AG09319 (cell line): ENCODE results near the gene DDR2.
"Not testable (repeated sequence)": the region's sequence is repeated elsewhere in the genome, so short reads cannot be mapped to it uniquely, and the experiment has no call there.

Experiments
- DNase-seq: peaks from one replicate; pipeline ENCODE4 v3.0.0-alpha.2; 2010; ENCODE audit warnings: low read depth; ENCODE audit errors: extremely low read depth
- TF ChIP-seq, protein P1 (sequence below): IDR thresholded peaks from 2 replicates; pipeline ENCODE4 v1.5.1; 2011; ENCODE audit warnings: low read depth, mild to moderate bottlenecking, inconsistent platforms, low read length, moderate library complexity

DDR2 gene

DNA sequence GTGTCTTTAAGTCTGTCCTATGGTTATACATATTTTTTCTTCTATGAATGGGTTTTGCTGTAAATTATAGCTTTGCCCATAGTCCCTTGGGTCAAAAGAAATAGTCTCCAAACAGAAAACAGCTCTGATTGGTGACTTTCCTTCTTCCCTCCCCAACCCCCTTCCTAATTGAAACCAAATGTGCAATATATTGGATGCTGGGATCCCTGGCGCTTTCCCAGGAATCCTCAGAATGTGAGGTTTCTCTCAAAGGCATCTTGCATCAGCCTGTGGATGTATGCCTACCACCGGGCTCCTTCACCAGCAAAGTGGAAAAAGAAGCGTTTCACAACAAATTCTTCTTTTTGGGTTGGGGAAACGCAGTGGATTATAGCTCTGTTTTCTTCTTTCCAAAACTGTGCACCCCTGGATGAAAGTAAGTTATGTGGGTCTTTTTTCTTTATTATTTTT, at the start of gene DDR2:
DDR2 (plus strand) TSS at position 248 of the 450 bp plus-strand sequence. CDS start 86,600 bp downstream, outside the sequence.
- DNase-seq, result peak; percentile 95
- TF ChIP-seq, protein P1, sequence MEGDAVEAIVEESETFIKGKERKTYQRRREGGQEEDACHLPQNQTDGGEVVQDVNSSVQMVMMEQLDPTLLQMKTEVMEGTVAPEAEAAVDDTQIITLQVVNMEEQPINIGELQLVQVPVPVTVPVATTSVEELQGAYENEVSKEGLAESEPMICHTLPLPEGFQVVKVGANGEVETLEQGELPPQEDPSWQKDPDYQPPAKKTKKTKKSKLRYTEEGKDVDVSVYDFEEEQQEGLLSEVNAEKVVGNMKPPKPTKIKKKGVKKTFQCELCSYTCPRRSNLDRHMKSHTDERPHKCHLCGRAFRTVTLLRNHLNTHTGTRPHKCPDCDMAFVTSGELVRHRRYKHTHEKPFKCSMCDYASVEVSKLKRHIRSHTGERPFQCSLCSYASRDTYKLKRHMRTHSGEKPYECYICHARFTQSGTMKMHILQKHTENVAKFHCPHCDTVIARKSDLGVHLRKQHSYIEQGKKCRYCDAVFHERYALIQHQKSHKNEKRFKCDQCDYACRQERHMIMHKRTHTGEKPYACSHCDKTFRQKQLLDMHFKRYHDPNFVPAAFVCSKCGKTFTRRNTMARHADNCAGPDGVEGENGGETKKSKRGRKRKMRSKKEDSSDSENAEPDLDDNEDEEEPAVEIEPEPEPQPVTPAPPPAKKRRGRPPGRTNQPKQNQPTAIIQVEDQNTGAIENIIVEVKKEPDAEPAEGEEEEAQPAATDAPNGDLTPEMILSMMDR, result no peak

DNA sequence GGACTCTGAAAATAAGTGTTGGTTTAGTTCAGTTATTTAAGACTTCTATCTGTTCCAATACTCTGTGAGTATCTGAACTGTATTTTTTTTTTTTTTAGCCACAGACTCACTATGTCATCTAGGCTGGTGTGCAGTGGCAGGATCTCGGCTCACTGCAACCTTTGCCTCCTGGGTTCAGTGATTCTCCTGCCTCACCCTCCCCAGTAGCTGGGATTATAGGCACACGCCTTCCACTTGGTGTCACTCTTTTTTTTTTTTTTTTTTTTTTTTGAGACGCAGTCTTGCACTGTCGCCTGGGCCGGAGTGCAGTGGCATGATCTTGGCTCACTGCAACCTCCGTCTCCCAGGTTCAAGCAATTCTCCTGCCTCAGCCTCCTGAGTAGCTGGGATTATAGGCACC, 49.4 kb upstream of the DDR2 start:
- not testable (repeated sequence) for DNase-seq

DNA sequence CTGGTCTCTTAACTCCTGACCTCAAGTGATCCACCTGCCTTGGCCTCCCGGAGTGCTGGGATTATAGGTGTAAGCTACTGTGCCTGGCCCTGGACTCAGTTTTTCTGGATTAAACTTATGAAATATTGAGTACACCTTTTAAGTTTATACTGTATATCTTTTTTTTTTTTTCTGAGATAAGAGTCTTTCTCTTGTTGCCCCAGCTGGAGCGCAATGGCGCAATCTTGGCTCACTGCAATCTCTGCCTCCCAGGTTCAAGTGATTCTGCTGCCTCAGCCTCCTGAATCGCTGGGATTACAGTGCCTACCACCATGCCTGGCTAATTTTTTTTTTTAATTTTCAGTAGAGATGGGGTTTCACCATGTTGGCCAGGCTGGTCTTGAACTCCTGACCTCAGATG, 47.2 kb upstream of the DDR2 start:
- not testable (repeated sequence) for DNase-seq

DNA sequence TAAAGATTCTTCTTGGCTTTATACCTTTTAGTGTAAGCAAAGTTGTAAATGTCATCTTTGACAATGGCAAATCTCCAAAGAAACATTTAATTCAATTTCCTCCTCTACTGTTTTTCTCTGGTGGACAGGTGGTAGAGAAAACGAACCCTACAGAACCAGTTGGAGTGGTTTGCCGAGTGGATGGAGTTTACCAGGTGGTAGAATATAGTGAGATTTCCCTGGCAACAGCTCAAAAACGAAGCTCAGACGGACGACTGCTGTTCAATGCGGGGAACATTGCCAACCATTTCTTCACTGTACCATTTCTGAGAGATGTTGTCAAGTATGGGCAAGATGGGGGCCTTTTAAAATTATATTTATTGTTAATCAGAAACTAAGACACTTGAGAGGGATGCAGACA, 44.9 kb upstream of the DDR2 start:
- no peak for DNase-seq

DNA sequence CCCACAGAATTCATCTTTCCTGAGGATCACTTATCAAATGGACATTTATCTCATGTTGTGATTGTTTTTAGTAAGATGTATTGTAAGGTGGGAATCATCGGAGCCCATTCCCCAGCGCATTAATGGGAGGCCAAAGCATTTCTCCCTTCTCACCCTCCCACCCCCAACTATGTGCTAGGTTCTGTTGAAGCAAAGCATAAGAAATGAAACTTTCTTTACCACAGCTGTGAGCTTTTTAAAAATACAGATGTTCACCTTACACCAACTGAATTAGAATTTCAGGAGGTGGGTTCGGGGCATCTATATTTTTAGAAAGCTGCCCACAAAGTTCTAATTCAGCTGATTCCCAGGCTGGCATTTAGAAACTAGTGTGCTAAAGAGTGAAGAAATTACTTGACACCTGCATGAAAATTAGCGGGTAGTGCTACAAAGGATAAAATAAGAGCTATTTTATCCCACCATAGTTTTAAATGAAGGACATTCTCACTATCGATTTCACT, 44.5 kb upstream of the DDR2 start:
- TF ChIP-seq, protein P1, result no peak
- no peak for DNase-seq

More for the DNA sequence above, 44.9 kb upstream of the DDR2 start:
- TF ChIP-seq, protein P1, result no peak

DNA sequence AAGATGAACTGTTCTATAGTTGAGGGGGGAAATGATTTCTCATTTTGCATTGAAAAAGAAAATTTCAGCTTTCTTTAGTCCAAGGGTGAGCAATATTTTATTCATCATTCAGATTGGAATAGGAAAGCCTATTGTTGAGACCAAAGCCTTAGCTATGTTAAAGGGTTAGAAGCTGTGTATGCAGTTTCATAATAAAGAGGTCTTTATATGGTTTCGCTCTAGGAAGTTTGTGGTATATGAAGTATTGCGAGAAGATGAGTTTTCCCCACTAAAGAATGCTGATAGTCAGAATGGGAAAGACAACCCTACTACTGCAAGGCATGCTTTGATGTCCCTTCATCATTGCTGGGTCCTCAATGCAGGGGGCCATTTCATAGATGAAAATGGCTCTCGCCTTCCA, 42.2 kb upstream of the DDR2 start:
- no peak for DNase-seq
- TF ChIP-seq, protein P1, result no peak

DNA sequence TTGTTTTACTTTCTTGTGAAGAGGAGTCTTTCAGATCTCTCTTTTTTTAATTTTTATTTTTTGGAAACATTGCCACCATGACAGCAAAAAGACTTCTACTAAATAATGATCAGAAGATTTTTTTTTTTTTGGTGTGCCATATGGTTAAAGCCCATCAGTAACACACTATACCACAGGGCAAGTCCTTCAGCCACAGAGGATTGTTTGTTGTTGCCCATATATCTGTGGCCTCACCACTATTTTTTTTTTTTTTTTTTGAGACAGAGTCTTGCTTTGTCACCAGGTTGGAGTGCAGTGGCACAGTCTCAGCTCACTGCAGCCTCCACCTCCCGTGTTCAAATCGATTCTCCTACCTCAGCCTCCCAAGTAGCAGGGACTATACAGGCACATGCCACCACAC, 41.6 kb upstream of the DDR2 start:
- DNase-seq, result no peak
- TF ChIP-seq, protein P1, result no peak

DNA sequence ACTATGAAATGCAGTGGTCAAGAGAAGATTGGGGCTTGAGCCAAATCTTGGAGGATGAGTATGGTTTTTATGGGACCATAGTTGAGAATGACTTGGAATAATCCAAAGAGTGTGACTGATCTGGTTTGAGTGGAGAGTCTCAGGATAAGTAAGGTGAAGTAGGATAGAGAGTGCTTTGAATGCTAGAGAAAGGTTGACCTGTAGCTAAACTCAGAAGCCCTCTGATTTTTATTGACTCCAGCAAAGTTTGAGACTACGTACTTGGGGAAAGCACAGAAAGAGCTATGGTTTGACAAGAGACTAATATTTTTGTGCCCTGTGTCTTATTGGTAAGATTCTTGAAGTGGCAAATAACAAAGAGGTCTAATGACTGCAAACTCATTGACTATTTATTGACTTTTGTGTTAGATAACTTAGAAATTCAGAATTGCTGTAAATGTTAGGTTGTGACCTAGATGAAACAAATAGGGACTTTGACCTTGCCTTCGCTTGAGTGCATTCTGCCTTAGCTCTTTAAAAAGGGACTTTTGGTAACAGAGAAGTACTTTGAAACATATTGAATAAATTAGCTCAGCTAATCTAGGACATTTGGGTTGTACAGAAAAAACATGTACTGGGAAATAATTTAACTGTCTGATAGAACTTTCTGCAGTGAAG, 35.6 kb upstream of the DDR2 start:
- DNase-seq, result no peak
- TF ChIP-seq, protein P1, result no peak
